Lower leg skin (tissue), 3 donors: ENCODE results near the gene ACTA2.

Source experiments
- POLR2A ChIP-seq, 2 donors: fragments of 450-650 bp; IDR thresholded peaks; one replicate each; pipeline ENCODE4 v1.6.1; 2016 to 2017; ENCODE audit warnings: antibody characterized with exemption in 2 of 2, mild to moderate bottlenecking in 1 of 2, moderate library complexity in 1 of 2
- TF ChIP-seq, protein P1 (sequence below), 3 donors: fragments of 450-650 bp; IDR thresholded peaks; one replicate each; pipeline ENCODE4 v1.5.1; 2016; ENCODE audit warnings: antibody characterized with exemption in 3 of 3, mild to moderate bottlenecking in 3 of 3, moderate library complexity in 2 of 3

DNA sequence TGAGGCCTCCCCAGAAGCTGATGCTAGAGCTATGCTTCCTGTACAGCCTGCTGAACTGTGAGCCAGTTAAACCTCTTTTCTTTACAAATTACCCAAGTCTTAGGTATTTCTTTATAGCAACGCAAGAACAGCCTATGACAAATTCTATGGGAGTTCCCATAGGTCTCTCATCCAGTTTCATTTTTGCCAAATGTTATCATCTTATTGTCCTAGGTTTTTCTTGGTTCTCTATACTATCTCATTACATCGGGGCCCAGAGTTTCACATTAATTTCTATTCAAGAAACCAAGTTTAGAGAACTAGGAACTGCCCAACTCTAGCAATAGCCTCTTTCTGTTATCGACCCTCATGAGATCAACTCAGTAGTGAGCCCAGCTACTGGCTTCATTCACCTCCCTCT, 15.9 kb downstream of the ACTA2 start:
- TF ChIP-seq, protein P1, sequence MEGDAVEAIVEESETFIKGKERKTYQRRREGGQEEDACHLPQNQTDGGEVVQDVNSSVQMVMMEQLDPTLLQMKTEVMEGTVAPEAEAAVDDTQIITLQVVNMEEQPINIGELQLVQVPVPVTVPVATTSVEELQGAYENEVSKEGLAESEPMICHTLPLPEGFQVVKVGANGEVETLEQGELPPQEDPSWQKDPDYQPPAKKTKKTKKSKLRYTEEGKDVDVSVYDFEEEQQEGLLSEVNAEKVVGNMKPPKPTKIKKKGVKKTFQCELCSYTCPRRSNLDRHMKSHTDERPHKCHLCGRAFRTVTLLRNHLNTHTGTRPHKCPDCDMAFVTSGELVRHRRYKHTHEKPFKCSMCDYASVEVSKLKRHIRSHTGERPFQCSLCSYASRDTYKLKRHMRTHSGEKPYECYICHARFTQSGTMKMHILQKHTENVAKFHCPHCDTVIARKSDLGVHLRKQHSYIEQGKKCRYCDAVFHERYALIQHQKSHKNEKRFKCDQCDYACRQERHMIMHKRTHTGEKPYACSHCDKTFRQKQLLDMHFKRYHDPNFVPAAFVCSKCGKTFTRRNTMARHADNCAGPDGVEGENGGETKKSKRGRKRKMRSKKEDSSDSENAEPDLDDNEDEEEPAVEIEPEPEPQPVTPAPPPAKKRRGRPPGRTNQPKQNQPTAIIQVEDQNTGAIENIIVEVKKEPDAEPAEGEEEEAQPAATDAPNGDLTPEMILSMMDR (IDR thresholded peaks at IDR 0.05), result no peak
- TF ChIP-seq POLR2A (IDR thresholded peaks at IDR 0.05), result no peak
